Panc1 (cell line): ENCODE measurements around the gene LZTS3. TPM values are rescaled to one million over a fixed set of nuclear protein-coding genes. Genes with fewer than 3 reads are reported as not detected.

Experiments
- ATAC-seq: fragments of 200-7000 bp; cut with Tn5 transposase; 2 replicates; pipeline ENCODE4 v1.9.1; 2020; ENCODE audit warnings: mild to moderate bottlenecking, moderate library complexity
- BruUV-seq: library from RNA; stranded (reverse); fragments of 400-500 nt; replicated peaks from 2 replicates; lab custom pipeline; 2021; lab: Mats Ljungman, UMichigan
- CTCF ChIA-PET: fragments of 300-600 bp; sonication (Branson Sonifier 250); formaldehyde crosslinking; loops from one replicate; lab custom pipeline; 2022; ENCODE audit warnings: antibody characterized with exemption; lab: Charles Lee
- POLR2A ChIA-PET: fragments of 300-600 bp; sonication (Branson Sonifier 250); formaldehyde crosslinking; loops from one replicate; lab custom pipeline; 2022; ENCODE audit warnings: antibody characterized with exemption; lab: Charles Lee
- DNase-seq: peaks from one replicate; pipeline ENCODE4 v3.0.0-alpha.2; 2010; ENCODE audit warnings: low read depth, low spot score
- H3K27ac ChIP-seq: 2 replicates; pipeline ENCODE4 v1.5.1; 2011; ENCODE audit warnings: mild to moderate bottlenecking, low read length, inconsistent platforms
- H3K27me3 ChIP-seq: fragments of 200-500 bp; sonication (Bioruptor generic); 2 replicates; pipeline ENCODE4 v1.6.0; 2014; ENCODE audit warnings: low read length, inconsistent platforms; ENCODE audit not compliant: control insufficient read depth, insufficient read depth
- H3K36me3 ChIP-seq: fragments of 200-500 bp; sonication (Bioruptor generic); 2 replicates; pipeline ENCODE4 v1.5.1; 2014; ENCODE audit warnings: inconsistent platforms, mild to moderate bottlenecking, low read length, moderate library complexity; ENCODE audit not compliant: control insufficient read depth, insufficient read depth
- H3K4me1 ChIP-seq: 2 replicates; pipeline ENCODE4 v1.5.1; 2011; ENCODE audit warnings: inconsistent platforms, mild to moderate bottlenecking, low read length, moderate library complexity; ENCODE audit not compliant: control insufficient read depth, insufficient read depth
- H3K4me3 ChIP-seq, 2 experiments: 2 replicates each; pipeline ENCODE4 v1.5.1; 2011 to 2012; ENCODE audit warnings: low read depth in 2 of 2, low read length in 2 of 2, mild to moderate bottlenecking in 2 of 2, inconsistent platforms in 1 of 2, moderate library complexity in 1 of 2
- H3K9me3 ChIP-seq: fragments of 200-500 bp; sonication (Bioruptor generic); 2 replicates; pipeline ENCODE4 v1.5.1; 2014; ENCODE audit warnings: low read depth, mild to moderate bottlenecking, inconsistent platforms, low read length, moderate library complexity; ENCODE audit not compliant: control insufficient read depth, insufficient read depth
- POLR2AphosphoS5 ChIP-seq: IDR thresholded peaks from 2 replicates; pipeline ENCODE4 v1.6.1; 2012; ENCODE audit warnings: mild to moderate bottlenecking, low read depth, low read length, moderate library complexity
- SIN3A ChIP-seq: IDR thresholded peaks from 2 replicates; pipeline ENCODE4 v1.6.1; 2012; ENCODE audit warnings: low read depth, mild to moderate bottlenecking, low read length, moderate library complexity, borderline replicate concordance; ENCODE audit not compliant: insufficient read depth
- TCF7L2 ChIP-seq: IDR thresholded peaks from 2 replicates; pipeline ENCODE4 v1.6.1; 2011; ENCODE audit warnings: mild to moderate bottlenecking, low read depth, low read length, inconsistent platforms
- in situ Hi-C: cut with HindIII; loops from 2 replicates; pipeline ENCODE4 v1.10.0; 2016; ENCODE audit warnings: low sequenced_read_pairs, low pct_unique_long_range_greater_than_20kb
- intact Hi-C: fragments of 100-400 bp; cut with micrococcal nuclease; formaldehyde crosslinking; loops from one replicate; pipeline ENCODE4 v1.10.0; 2022; ENCODE audit not compliant: unreplicated experiment
- total RNA-seq: library from RNA; stranded (reverse); gene quantifications from one replicate; pipeline ENCODE4 v1.2.1, GENCODE V29; 2021; ENCODE audit not compliant: unreplicated experiment
- TF ChIP-seq, protein P1 (sequence below), 2 experiments: IDR thresholded peaks; 2 replicates each; pipeline ENCODE4 v1.6.1; 2011 to 2012; ENCODE audit warnings: low read depth in 2 of 2, control low read depth in 1 of 2, low read length in 1 of 2, mild to moderate bottlenecking in 1 of 2, moderate library complexity in 1 of 2; ENCODE audit not compliant: insufficient read depth in 1 of 2
- TF ChIP-seq, protein P2 (sequence below): fragments of 450-650 bp; IDR thresholded peaks from 2 replicates; pipeline ENCODE4 v1.5.1; 2017; ENCODE audit warnings: mild to moderate bottlenecking

The LZTS3 gene
- total RNA-seq, 1 experiment from 2014 or later: 5.2 TPM

DNA sequence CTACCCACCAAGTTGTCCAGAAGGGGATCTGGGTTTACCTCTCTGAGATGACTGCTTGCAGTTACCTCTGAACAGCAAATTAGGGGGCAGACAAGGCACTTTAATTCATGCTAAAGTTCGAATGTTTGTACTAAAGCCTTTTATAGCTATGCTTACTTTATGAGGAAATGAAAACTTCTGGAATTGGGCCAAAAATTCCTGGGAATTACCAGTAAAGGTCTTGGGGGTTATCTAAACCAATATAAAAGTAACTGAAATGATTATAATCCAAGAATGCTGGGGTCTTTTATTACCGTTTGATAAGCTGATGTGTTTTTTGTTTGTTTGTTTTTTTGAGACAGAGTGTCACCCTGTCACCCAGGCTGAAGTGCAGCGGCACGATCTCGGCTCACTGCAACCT is 7.9 kb upstream of the LZTS3 start:
- no TSS peak for BruUV-seq
- POLR2A ChIA-PET: no interaction called here
- ATAC-seq (no peak), DNase-seq (no peak)
- H3K4me3 ChIP-seq: no peak overlapping the region
- CTCF ChIA-PET: no interaction called here
- H3K27me3 ChIP-seq: no peaks in the 10 kb centered on the region
- intact Hi-C loops: no loop called here
- TF ChIP-seq POLR2AphosphoS5 (no peak), TCF7L2 (no peak), SIN3A (no peak)
- TF ChIP-seq, protein P1, sequence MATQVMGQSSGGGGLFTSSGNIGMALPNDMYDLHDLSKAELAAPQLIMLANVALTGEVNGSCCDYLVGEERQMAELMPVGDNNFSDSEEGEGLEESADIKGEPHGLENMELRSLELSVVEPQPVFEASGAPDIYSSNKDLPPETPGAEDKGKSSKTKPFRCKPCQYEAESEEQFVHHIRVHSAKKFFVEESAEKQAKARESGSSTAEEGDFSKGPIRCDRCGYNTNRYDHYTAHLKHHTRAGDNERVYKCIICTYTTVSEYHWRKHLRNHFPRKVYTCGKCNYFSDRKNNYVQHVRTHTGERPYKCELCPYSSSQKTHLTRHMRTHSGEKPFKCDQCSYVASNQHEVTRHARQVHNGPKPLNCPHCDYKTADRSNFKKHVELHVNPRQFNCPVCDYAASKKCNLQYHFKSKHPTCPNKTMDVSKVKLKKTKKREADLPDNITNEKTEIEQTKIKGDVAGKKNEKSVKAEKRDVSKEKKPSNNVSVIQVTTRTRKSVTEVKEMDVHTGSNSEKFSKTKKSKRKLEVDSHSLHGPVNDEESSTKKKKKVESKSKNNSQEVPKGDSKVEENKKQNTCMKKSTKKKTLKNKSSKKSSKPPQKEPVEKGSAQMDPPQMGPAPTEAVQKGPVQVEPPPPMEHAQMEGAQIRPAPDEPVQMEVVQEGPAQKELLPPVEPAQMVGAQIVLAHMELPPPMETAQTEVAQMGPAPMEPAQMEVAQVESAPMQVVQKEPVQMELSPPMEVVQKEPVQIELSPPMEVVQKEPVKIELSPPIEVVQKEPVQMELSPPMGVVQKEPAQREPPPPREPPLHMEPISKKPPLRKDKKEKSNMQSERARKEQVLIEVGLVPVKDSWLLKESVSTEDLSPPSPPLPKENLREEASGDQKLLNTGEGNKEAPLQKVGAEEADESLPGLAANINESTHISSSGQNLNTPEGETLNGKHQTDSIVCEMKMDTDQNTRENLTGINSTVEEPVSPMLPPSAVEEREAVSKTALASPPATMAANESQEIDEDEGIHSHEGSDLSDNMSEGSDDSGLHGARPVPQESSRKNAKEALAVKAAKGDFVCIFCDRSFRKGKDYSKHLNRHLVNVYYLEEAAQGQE (IDR thresholded peaks at IDR 0.05; ENCODE audit: insufficient read depth in 1 of 2, low read depth in 2 of 2, low read length in 1 of 2): no peak
- TF ChIP-seq, protein P2, sequence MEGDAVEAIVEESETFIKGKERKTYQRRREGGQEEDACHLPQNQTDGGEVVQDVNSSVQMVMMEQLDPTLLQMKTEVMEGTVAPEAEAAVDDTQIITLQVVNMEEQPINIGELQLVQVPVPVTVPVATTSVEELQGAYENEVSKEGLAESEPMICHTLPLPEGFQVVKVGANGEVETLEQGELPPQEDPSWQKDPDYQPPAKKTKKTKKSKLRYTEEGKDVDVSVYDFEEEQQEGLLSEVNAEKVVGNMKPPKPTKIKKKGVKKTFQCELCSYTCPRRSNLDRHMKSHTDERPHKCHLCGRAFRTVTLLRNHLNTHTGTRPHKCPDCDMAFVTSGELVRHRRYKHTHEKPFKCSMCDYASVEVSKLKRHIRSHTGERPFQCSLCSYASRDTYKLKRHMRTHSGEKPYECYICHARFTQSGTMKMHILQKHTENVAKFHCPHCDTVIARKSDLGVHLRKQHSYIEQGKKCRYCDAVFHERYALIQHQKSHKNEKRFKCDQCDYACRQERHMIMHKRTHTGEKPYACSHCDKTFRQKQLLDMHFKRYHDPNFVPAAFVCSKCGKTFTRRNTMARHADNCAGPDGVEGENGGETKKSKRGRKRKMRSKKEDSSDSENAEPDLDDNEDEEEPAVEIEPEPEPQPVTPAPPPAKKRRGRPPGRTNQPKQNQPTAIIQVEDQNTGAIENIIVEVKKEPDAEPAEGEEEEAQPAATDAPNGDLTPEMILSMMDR: no peak
- no peaks in the 10 kb centered on the region for H3K36me3 ChIP-seq
- in situ Hi-C loops: no loop called here
- H3K27ac ChIP-seq: no peak overlapping the region
- H3K9me3 ChIP-seq: no peaks in the 10 kb centered on the region
- 0 out of 2 replicates have a peak, but pooled peaks cover 3% of the 10 kb centered on the region for H3K4me1 ChIP-seq

DNA sequence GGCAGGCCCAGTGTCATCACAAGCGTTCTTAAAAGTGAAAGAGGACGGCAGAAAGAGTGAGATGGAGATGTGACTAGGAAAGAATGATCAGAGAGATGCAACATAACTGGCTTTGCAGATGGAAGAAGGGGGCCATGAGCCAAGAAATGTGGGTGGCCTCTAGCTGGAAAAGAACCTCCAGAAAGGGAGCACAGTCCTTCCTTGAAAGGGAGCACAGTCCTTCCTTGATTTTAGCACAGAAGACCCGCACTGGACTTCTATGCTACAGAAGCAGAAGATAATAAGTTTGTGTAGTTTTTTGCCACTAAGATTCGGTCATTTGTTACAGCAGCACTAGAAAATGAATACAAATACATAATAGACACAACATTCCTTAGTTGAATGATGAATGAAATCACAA is 7.0 kb upstream of the LZTS3 start:
- no peak overlapping the region for H3K27ac ChIP-seq
- intact Hi-C loops (no loop called here), in situ Hi-C loops (no loop called here)
- no TSS peak for BruUV-seq
- CTCF ChIA-PET: no interaction called here
- ATAC-seq: no peak
- no peak overlapping the region for H3K4me3 ChIP-seq
- no peak for TF ChIP-seq TCF7L2
- TF ChIP-seq, protein P1 (IDR thresholded peaks at IDR 0.05; ENCODE audit: insufficient read depth in 1 of 2, low read depth in 2 of 2, low read length in 1 of 2): no peak
- TF ChIP-seq POLR2AphosphoS5: no peak
- TF ChIP-seq, protein P2: no peak
- no peak for TF ChIP-seq SIN3A
- H3K9me3 ChIP-seq: no peaks in the 10 kb centered on the region
- POLR2A ChIA-PET: no interaction called here
- no peaks in the 10 kb centered on the region for H3K27me3 ChIP-seq
- no peaks in the 10 kb centered on the region for H3K36me3 ChIP-seq
- peaks cover 5% of the 10 kb centered on the region for H3K4me1 ChIP-seq
- no peak for DNase-seq
